Measurements from ENCODE around the gene PABPN1L. TPM values are rescaled to one million over a fixed set of nuclear protein-coding genes. Genes with fewer than 3 reads are reported as not detected.
A peak's percentile ranks its signal among the peaks of the same experiment; 100 is the strongest.

The PABPN1L gene
- total and polyA plus RNA-seq, 9 of the 15 experiments (the other 6 are each of a cell fraction or from before 2014, with no cell fraction given), result 0.11 to 0.32 TPM; not detected in 7

GRCh38 chr16:88871349-88871702 is 4.9 kb upstream of the PABPN1L start (continued):
- TF ChIP-seq CREB3 (tag; conservative IDR thresholded peaks at IDR 0.05; ENCODE audit: low read depth) (0 out of 2 replicates have a peak, but pooled peaks have one; percentile 40), CHD2 (IDR thresholded peaks at IDR 0.05; ENCODE audit: low read depth, low read length) (no peak), ZNF740 (CRISPR knock-in tag; IDR thresholded peaks at IDR 0.05) (no peak), ZNF740 (tag; IDR thresholded peaks at IDR 0.05) (no peak), TGIF2 (CRISPR knock-in tag; IDR thresholded peaks at IDR 0.05) (0 out of 2 replicates have a peak, but pooled peaks have one; percentile 18), NR4A1 (CRISPR knock-in tag; IDR thresholded peaks at IDR 0.05) (no peak), NR4A1 (tag; IDR thresholded peaks at IDR 0.05) (peak; percentile 77), ZFX (CRISPR knock-in tag; IDR thresholded peaks at IDR 0.05) (0 out of 2 replicates have a peak, but pooled peaks have one; percentile 10), ZNF766 (CRISPR knock-in tag; conservative IDR thresholded peaks at IDR 0.05) (0 out of 2 replicates have a peak, but pooled peaks have one; percentile 33), ARID4B (CRISPR knock-in tag; IDR thresholded peaks at IDR 0.05) (0 out of 2 replicates have a peak, but pooled peaks have one; percentile 28), GATAD2B (IDR thresholded peaks at IDR 0.05; ENCODE audit: borderline replicate concordance) (no peak), FIP1L1 (IDR thresholded peaks at IDR 0.05; ENCODE audit: low read depth, low read length, poor library complexity, severe bottlenecking) (peak; percentile 14), VEZF1 (CRISPR knock-in tag; IDR thresholded peaks at IDR 0.05) (peak; percentile 48; the same call in 1 of the 2 replicates), NBN (IDR thresholded peaks at IDR 0.05; ENCODE audit: low read depth) (no peak), YY1 (IDR thresholded peaks at IDR 0.05; ENCODE audit: borderline replicate concordance in 1 of 3, control insufficient read depth in 1 of 3, extremely low read depth in 1 of 3, insufficient read depth in 3 of 3, insufficient read length in 1 of 3, insufficient replicate concordance in 2 of 3, low read depth in 1 of 3, low read length in 2 of 3) (peak in 1 of 3 experiments; percentile 70), NR2C1 (IDR thresholded peaks at IDR 0.05) (no peak), NR2C1 (tag; IDR thresholded peaks at IDR 0.05) (0 out of 2 replicates have a peak, but pooled peaks have one; percentile 12), ZNF263 (CRISPR knock-in tag; IDR thresholded peaks at IDR 0.05; ENCODE audit: borderline replicate concordance) (peak; percentile 85)

All from K562 (cell line).